Measurements from ENCODE around the gene ETV3. TPM values are rescaled to one million over a fixed set of nuclear protein-coding genes. Genes with fewer than 3 reads are reported as not detected.

ETV3 gene
- total RNA-seq, 2 experiments from 2014 or later = 115 to 117 TPM

DNA sequence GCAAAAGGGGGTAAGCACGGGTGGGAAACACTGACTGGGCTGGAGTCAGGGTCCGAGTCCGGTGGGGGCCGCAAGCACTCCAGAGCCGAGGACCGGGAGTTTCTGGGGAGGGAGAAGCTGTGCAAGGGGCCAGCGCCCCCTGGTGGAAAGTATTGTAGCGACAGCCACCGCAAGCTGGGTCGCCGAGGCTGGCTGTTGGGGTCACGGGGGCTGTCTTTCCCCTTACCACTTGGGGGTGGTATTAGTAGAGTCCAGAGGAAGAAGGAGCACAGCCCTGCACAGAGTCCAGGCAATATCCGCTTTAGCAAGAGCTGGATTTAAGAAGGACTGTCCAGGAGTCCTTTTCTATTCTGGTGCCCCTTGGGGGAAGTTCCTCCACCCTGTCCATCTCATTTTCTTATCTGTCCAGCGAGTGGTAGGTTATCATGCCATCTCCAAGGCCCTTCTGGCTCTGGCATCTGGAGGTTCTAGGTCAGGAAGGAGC lies 17.9 kb upstream of the ETV3 start:
- no peaks in the 10 kb centered on the region for H3K36me3 ChIP-seq (ENCODE audit: insufficient read depth, low read length)
- H3K27me3 Mint-ChIP-seq = peaks cover 23% of the 10 kb centered on the region
- no peaks in the 10 kb centered on the region for H3K9me3 ChIP-seq (ENCODE audit: control insufficient read depth in 1 of 2, insufficient read depth in 1 of 2, low read length in 2 of 2)
- DNase-seq (peak; percentile 60 to 87 (median 72)), ATAC-seq (ENCODE audit: poor library complexity) (peak; percentile 71)
- peaks cover 0 to 9% of the 10 kb centered on the region in 2 experiments for H3K27me3 ChIP-seq (ENCODE audit: control insufficient read depth in 1 of 2, insufficient read depth in 2 of 2, low read length in 2 of 2)
- no peak overlapping the region for H3K27ac ChIP-seq (ENCODE audit: low read depth in 1 of 2, low read length in 2 of 2)
- H3K27ac Mint-ChIP-seq = no peak overlapping the region
- ChIA-PET CTCF (interaction anchor here (0.7 to 10.7 kb wide), 15 partner anchors 9 to 72 kb away, joined by 3 to 241 read pairs (median 5); partner anchors contain the start of gene ETV3), POLR2A (interaction anchor here (1.4 to 3.6 kb wide), 3 partner anchors 18 to 68 kb away, joined by 3 to 26 read pairs (median 6); partner anchors contain the start of gene ETV3)
- no peak overlapping the region for H3K4me3 ChIP-seq (ENCODE audit: low read length)
- H3K4me1 ChIP-seq (ENCODE audit: insufficient read depth, low read length) = peaks cover 31% of the 10 kb centered on the region
- H3K4me1 Mint-ChIP-seq (ENCODE audit: low read depth) = peaks cover 22% of the 10 kb centered on the region
- intact Hi-C loops (cut with DNase I, micrococcal nuclease) = loop anchor here (1.0 to 10.0 kb wide), 2 partner anchors 66 to 321 kb away; no protein-coding TSS in a partner anchor
- H3K4me3 Mint-ChIP-seq = peak overlapping the region; percentile 53
- peak; percentile 97 for TF ChIP-seq CTCF (IDR thresholded peaks at IDR 0.05)
- no peaks in the 10 kb centered on the region for H3K9me3 Mint-ChIP-seq
- no peaks in the 10 kb centered on the region for H3K36me3 Mint-ChIP-seq (ENCODE audit: low read depth)

GRCh38 chr1:157155658-157156057 lies 17.5 kb upstream of the ETV3 start:
- Histone ChIP-seq H3K4me3 (ENCODE audit: low read length) (no peak overlapping the region), H3K4me1 (ENCODE audit: insufficient read depth, low read length) (peaks cover 35% of the 10 kb centered on the region), H3K36me3 (ENCODE audit: insufficient read depth, low read length) (no peaks in the 10 kb centered on the region), H3K27me3 (ENCODE audit: control insufficient read depth in 1 of 2, insufficient read depth in 2 of 2, low read length in 2 of 2) (peaks cover 0 to 9% of the 10 kb centered on the region in 2 experiments), H3K27ac (ENCODE audit: low read depth in 1 of 2, low read length in 2 of 2) (no peak overlapping the region), H3K9me3 (ENCODE audit: control insufficient read depth in 1 of 2, insufficient read depth in 1 of 2, low read length in 2 of 2) (no peaks in the 10 kb centered on the region)
- Mint-ChIP-seq H3K36me3 (ENCODE audit: low read depth) (no peaks in the 10 kb centered on the region), H3K9me3 (no peaks in the 10 kb centered on the region), H3K4me1 (ENCODE audit: low read depth) (peaks cover 22% of the 10 kb centered on the region), H3K27ac (no peak overlapping the region), H3K27me3 (peaks cover 23% of the 10 kb centered on the region), H3K4me3 (no peak overlapping the region)
- TF ChIP-seq CTCF (IDR thresholded peaks at IDR 0.05) = no peak
- ChIA-PET POLR2A (interaction anchor here (1.4 to 3.6 kb wide), 3 partner anchors 17 to 68 kb away, joined by 3 to 26 read pairs (median 6); partner anchors contain the start of gene ETV3), CTCF (interaction anchor here (0.7 to 10.7 kb wide), 14 partner anchors 8 to 71 kb away, joined by 3 to 241 read pairs (median 6); partner anchors contain the start of gene ETV3)
- intact Hi-C loops (cut with DNase I, micrococcal nuclease) = loop anchor here (1.0 to 10.0 kb wide), 2 partner anchors 65 to 321 kb away; no protein-coding TSS in a partner anchor
- ATAC-seq (ENCODE audit: poor library complexity) (no peak), DNase-seq (no peak)

- H3K9me3 Mint-ChIP-seq = no peaks in the 10 kb centered on the region
- Histone ChIP-seq H3K27ac (ENCODE audit: low read depth in 1 of 2, low read length in 2 of 2) (no peak overlapping the region), H3K4me3 (ENCODE audit: low read length) (no peak overlapping the region), H3K4me1 (ENCODE audit: insufficient read depth, low read length) (peaks cover 36% of the 10 kb centered on the region), H3K36me3 (ENCODE audit: insufficient read depth, low read length) (no peaks in the 10 kb centered on the region), H3K27me3 (ENCODE audit: control insufficient read depth in 1 of 2, insufficient read depth in 2 of 2, low read length in 2 of 2) (peaks cover 0 to 9% of the 10 kb centered on the region in 2 experiments), H3K9me3 (ENCODE audit: control insufficient read depth in 1 of 2, insufficient read depth in 1 of 2, low read length in 2 of 2) (no peaks in the 10 kb centered on the region)
- no peak overlapping the region for H3K4me3 Mint-ChIP-seq
- TF ChIP-seq CTCF (IDR thresholded peaks at IDR 0.05) = no peak
- DNase-seq (peak in 2 of 14 experiments; percentile 66 to 73), ATAC-seq (ENCODE audit: poor library complexity) (no peak)
- ChIA-PET POLR2A (interaction anchor here (1.8 to 3.6 kb wide), 2 partner anchors 17 to 65 kb away, joined by 6 to 26 read pairs; partner anchors contain the start of gene ETV3), CTCF (interaction anchor here (1.5 to 10.7 kb wide), 3 partner anchors 28 to 67 kb away, joined by 6 to 241 read pairs (median 9); no protein-coding TSS in a partner anchor)
- H3K4me1 Mint-ChIP-seq (ENCODE audit: low read depth) = peaks cover 22% of the 10 kb centered on the region
- H3K36me3 Mint-ChIP-seq (ENCODE audit: low read depth) = no peaks in the 10 kb centered on the region
- intact Hi-C loops (cut with DNase I, micrococcal nuclease) = loop anchor here in 1 of 2 experiments (10.0 kb wide), 1 partner anchor 320 kb away; no protein-coding TSS in a partner anchor
- no peak overlapping the region for H3K27ac Mint-ChIP-seq
- peaks cover 20% of the 10 kb centered on the region for H3K27me3 Mint-ChIP-seq
Measured at GRCh38 chr1:157154940-157155514, 16.8 kb upstream of the ETV3 start.
